HG03442 (cell line): ENCODE data around the gene CALR3.
"Not testable (repeated sequence)": the region's sequence is repeated elsewhere in the genome, so short reads cannot be mapped to it uniquely, and the experiment has no call there.

Experiments used
- ATAC-seq: cut with Tn5 transposase; IDR thresholded peaks from one replicate; pipeline ENCODE4 v1.9.1; 2021; ENCODE audit warnings: mild to moderate bottlenecking, moderate library complexity; ENCODE audit not compliant: unreplicated experiment

Gene CALR3

GRCh38 chr19:16504271-16504670, 8.3 kb upstream of the CALR3 start:
- ATAC-seq = no peak

- ATAC-seq = no peak
These were observed 1.9 kb upstream of the CALR3 start for GRCh38 chr19:16497837-16498236.

- ATAC-seq = no peak
These were observed 1.1 kb upstream of the CALR3 start for GRCh38 chr19:16497042-16497441.

- ATAC-seq = no peak
These were observed 631 bp upstream of the CALR3 start for GRCh38 chr19:16496613-16496983.

GRCh38 chr19:16486476-16486875, 9.5 kb downstream of the CALR3 start:
- not testable (repeated sequence) for ATAC-seq

GRCh38 chr19:16482745-16483144, 13.2 kb downstream of the CALR3 start:
- no peak for ATAC-seq

GRCh38 chr19:16477311-16477710, 18.7 kb downstream of the CALR3 start:
- ATAC-seq = no peak

- ATAC-seq = no peak
These were observed 19.6 kb downstream of the CALR3 start for GRCh38 chr19:16476401-16476800.

- ATAC-seq = no peak
These were observed 22.0 kb downstream of the CALR3 start for GRCh38 chr19:16473875-16474392.

- no peak for ATAC-seq
These were observed 23.0 kb downstream of the CALR3 start for GRCh38 chr19:16472992-16473391.

GRCh38 chr19:16472559-16472899, 23.4 kb downstream of the CALR3 start:
- not testable (repeated sequence) for ATAC-seq

- ATAC-seq = peak; percentile 39
These were observed 24.8 kb downstream of the CALR3 start for GRCh38 chr19:16470911-16471811.

GRCh38 chr19:16470541-16470910, 25.4 kb downstream of the CALR3 start:
- no peak for ATAC-seq

GRCh38 chr19:16467581-16467980, 28.4 kb downstream of the CALR3 start:
- ATAC-seq = no peak

GRCh38 chr19:16466802-16467427, 29.1 kb downstream of the CALR3 start:
- ATAC-seq = not testable (repeated sequence)

GRCh38 chr19:16465239-16465638, 30.7 kb downstream of the CALR3 start:
- no peak for ATAC-seq

GRCh38 chr19:16463991-16464575, 31.9 kb downstream of the CALR3 start:
- no peak for ATAC-seq

GRCh38 chr19:16463341-16463990, 32.5 kb downstream of the CALR3 start:
- ATAC-seq = no peak

GRCh38 chr19:16462757-16463250, 33.2 kb downstream of the CALR3 start:
- no peak for ATAC-seq

- ATAC-seq = no peak
These were observed 34.3 kb downstream of the CALR3 start for GRCh38 chr19:16461630-16462051.

- no peak for ATAC-seq
These were observed 35.5 kb downstream of the CALR3 start for GRCh38 chr19:16460454-16460853.
